Natural killer cell treated with Interleukin-12 subunit alpha and Interleukin-12 subunit beta and Interleukin-15 and Interleukin-18, amount 100 ng/mL, for 72 hours (primary cell): ENCODE data around the gene C12orf54. TPM values are rescaled to one million over a fixed set of nuclear protein-coding genes. Genes with fewer than 3 reads are reported as not detected.

ENCODE experiments used
- ATAC-seq, 2 donors: fragments of 150-1000 bp; cut with Tn5 transposase in 1 of 2; sonication (Bioruptor Pico), chemical (Tn5 transposase) in 1 of 2; 2 replicates each; pipeline ENCODE4 v1.10.0; 2021
- DNase-seq: peaks from one replicate; pipeline ENCODE4 v3.0.0; 2022; ENCODE audit warnings: low spot score
- H3K27ac Mint-ChIP-seq, 2 donors: 1 replicate in 1 of 2; 2 replicates in 1 of 2; pipeline ENCODE4 v1.8.0; 2022; ENCODE audit warnings: mixed read lengths in 2 of 2, mild to moderate bottlenecking in 1 of 2, moderate library complexity in 1 of 2
- H3K27me3 Mint-ChIP-seq, 2 donors: 1 replicate in 1 of 2; 2 replicates in 1 of 2; pipeline ENCODE4 v1.8.0; 2022; ENCODE audit warnings: mixed read lengths in 2 of 2
- H3K36me3 Mint-ChIP-seq: one replicate; pipeline ENCODE4 v1.8.0; 2022; ENCODE audit warnings: mixed read lengths
- H3K4me1 Mint-ChIP-seq, 2 donors: 1 replicate in 1 of 2; 2 replicates in 1 of 2; pipeline ENCODE4 v1.8.0; 2022; ENCODE audit warnings: low read depth in 2 of 2, mixed read lengths in 2 of 2, mild to moderate bottlenecking in 1 of 2
- H3K4me3 Mint-ChIP-seq: one replicate; pipeline ENCODE4 v1.8.0; 2022; ENCODE audit warnings: mixed read lengths
- H3K9me3 Mint-ChIP-seq: 2 replicates; pipeline ENCODE4 v1.8.0; 2022; ENCODE audit warnings: mixed read lengths
- total RNA-seq, 2 donors: library from RNA; stranded (reverse); gene quantifications; one replicate each; pipeline ENCODE4 v1.2.3, GENCODE V29; 2022

The C12orf54 gene
- total RNA-seq, 2 donors from 2014 or later, result not detected

GRCh38 chr12:48527891-48528670, 45.8 kb downstream of the C12orf54 start:
- H3K4me1 Mint-ChIP-seq, result no peaks in the 10 kb centered on the region
- no peak for DNase-seq
- ATAC-seq, result no peak
- H3K27me3 Mint-ChIP-seq, result peaks cover 7 to 31% of the 10 kb centered on the region in 2 donors
- H3K4me3 Mint-ChIP-seq, result no peak overlapping the region
- no peaks in the 10 kb centered on the region for H3K9me3 Mint-ChIP-seq
- H3K27ac Mint-ChIP-seq, result no peak overlapping the region
- no peaks in the 10 kb centered on the region for H3K36me3 Mint-ChIP-seq

- ATAC-seq, result no peak
- H3K4me1 Mint-ChIP-seq, result no peaks in the 10 kb centered on the region
- peaks cover 2 to 12% of the 10 kb centered on the region in 2 donors for H3K27me3 Mint-ChIP-seq
- H3K4me3 Mint-ChIP-seq, result no peak overlapping the region
- H3K27ac Mint-ChIP-seq, result no peak overlapping the region
- no peaks in the 10 kb centered on the region for H3K36me3 Mint-ChIP-seq
- no peaks in the 10 kb centered on the region for H3K9me3 Mint-ChIP-seq
- DNase-seq, result no peak
Measured at GRCh38 chr12:48532601-48533000, 50.3 kb downstream of the C12orf54 start.

GRCh38 chr12:48536602-48537001, 54.3 kb downstream of the C12orf54 start:
- peaks cover 2 to 12% of the 10 kb centered on the region in 2 donors for H3K27me3 Mint-ChIP-seq
- DNase-seq (no peak), ATAC-seq (no peak)
- H3K9me3 Mint-ChIP-seq, result no peaks in the 10 kb centered on the region
- H3K36me3 Mint-ChIP-seq, result no peaks in the 10 kb centered on the region
- no peak overlapping the region for H3K4me3 Mint-ChIP-seq
- no peak overlapping the region for H3K27ac Mint-ChIP-seq
- H3K4me1 Mint-ChIP-seq, result peaks cover 5 to 14% of the 10 kb centered on the region in 2 donors

GRCh38 chr12:48542300-48542928, 60.1 kb downstream of the C12orf54 start:
- Mint-ChIP-seq H3K4me1 (peaks cover 5 to 20% of the 10 kb centered on the region in 2 donors), H3K36me3 (no peaks in the 10 kb centered on the region), H3K9me3 (no peaks in the 10 kb centered on the region), H3K27me3 (peaks cover 11 to 22% of the 10 kb centered on the region in 2 donors), H3K27ac (no peak overlapping the region), H3K4me3 (no peak overlapping the region)
- DNase-seq (no peak), ATAC-seq (no peak)

GRCh38 chr12:48545833-48546469, 63.7 kb downstream of the C12orf54 start:
- Mint-ChIP-seq H3K36me3 (peaks cover 4% of the 10 kb centered on the region), H3K27ac (no peak overlapping the region), H3K4me3 (no peak overlapping the region), H3K4me1 (peaks cover 0 to 6% of the 10 kb centered on the region in 2 donors), H3K9me3 (peaks cover 7% of the 10 kb centered on the region), H3K27me3 (peaks cover 25 to 44% of the 10 kb centered on the region in 2 donors)
- DNase-seq, result no peak
- ATAC-seq, result no peak

Other genes with a start within 250 kb of the C12orf54 start
- 10 to 100 TPM; 19.5 to 35.7 TPM for gene ZNF641, start 131.6 kb upstream of the C12orf54 start, total RNA-seq
- gene ANP32D, start 9.9 kb upstream of the C12orf54 start, total RNA-seq, result not detected
- not detected for gene OR8S1, start 43.1 kb downstream of the C12orf54 start, total RNA-seq
- not detected for gene LALBA, start 87.5 kb downstream of the C12orf54 start, total RNA-seq
- 10 to 100 TPM; 42.5 to 77.9 TPM for gene KANSL2, start 199.7 kb downstream of the C12orf54 start, total RNA-seq
- 10 to 100 TPM; 53.4 to 64.0 TPM for gene CCNT1, start 234.2 kb downstream of the C12orf54 start, total RNA-seq